OCI-LY3 (cell line): ENCODE data around the gene LAP3.

ENCODE experiments used
- H2AFZ ChIP-seq: fragments of 200-600, 300-600 bp; shearing (Covaris generic); 2 replicates; pipeline ENCODE4 v1.6.0; 2014; ENCODE audit warnings: antibody characterized with exemption, low read depth, low read length
- H3K27ac ChIP-seq: fragments of 200-600, 300-600 bp; sonication (generic); 2 replicates; pipeline ENCODE4 v1.5.1; 2014; ENCODE audit warnings: mild to moderate bottlenecking, low read length, moderate library complexity, mixed read lengths
- H3K27me3 ChIP-seq: fragments of 200-600, 300-600 bp; sonication (generic); 2 replicates; pipeline ENCODE4 v1.6.1; 2014; ENCODE audit warnings: low read depth, low read length, mixed read lengths
- H3K36me3 ChIP-seq: fragments of 200-600, 300-600 bp; sonication (generic); replicated peaks from 2 replicates; pipeline ENCODE3; 2014; ENCODE audit warnings: low read depth, low read length, mixed read lengths
- H3K4me1 ChIP-seq: fragments of 300-600, 200-600 bp; sonication (generic); 2 replicates; pipeline ENCODE4 v1.6.1; 2014; ENCODE audit warnings: low read length, mixed read lengths
- H3K4me2 ChIP-seq: fragments of 200-600, 300-600 bp; sonication (generic); 2 replicates; pipeline ENCODE4 v1.6.1; 2014; ENCODE audit warnings: low read length, mixed read lengths
- H3K4me3 ChIP-seq: fragments of 300-600, 200-600 bp; sonication (generic); 2 replicates; pipeline ENCODE4 v1.5.1; 2014; ENCODE audit warnings: antibody characterized with exemption, mild to moderate bottlenecking, low read length, moderate library complexity
- H3K79me2 ChIP-seq: fragments of 300-600, 200-600 bp; shearing (Covaris generic); 2 replicates; pipeline ENCODE4 v1.6.1; 2014; ENCODE audit warnings: mild to moderate bottlenecking, low read length, mixed read lengths
- H3K9ac ChIP-seq: fragments of 300-600, 200-600 bp; shearing (Covaris generic); 2 replicates; pipeline ENCODE4 v1.6.0; 2014; ENCODE audit warnings: mild to moderate bottlenecking, low read length, moderate library complexity
- H3K9me3 ChIP-seq: fragments of 200-600, 300-600 bp; shearing (Covaris generic); 2 replicates; pipeline ENCODE4 v1.6.1; 2014; ENCODE audit warnings: low read length, mixed read lengths; ENCODE audit not compliant: insufficient read depth
- H4K20me1 ChIP-seq: fragments of 200-600, 300-600 bp; sonication (generic); 2 replicates; pipeline ENCODE4 v1.6.1; 2016; ENCODE audit warnings: low read length, mixed read lengths; ENCODE audit not compliant: insufficient read depth
- EZH2phosphoT487 ChIP-seq: fragments of 200-600 bp; shearing (Covaris generic); IDR thresholded peaks from 2 replicates; pipeline ENCODE4 v1.6.1; 2018; ENCODE audit warnings: antibody characterized with exemption, mixed run types, low read depth
- TF ChIP-seq, protein P1 (sequence below): fragments of 200-600, 300-600 bp; sonication (generic); IDR thresholded peaks from 2 replicates; pipeline ENCODE4 v1.5.1; 2014; ENCODE audit warnings: antibody characterized with exemption, low read length, low read depth

LAP3 gene

DNA sequence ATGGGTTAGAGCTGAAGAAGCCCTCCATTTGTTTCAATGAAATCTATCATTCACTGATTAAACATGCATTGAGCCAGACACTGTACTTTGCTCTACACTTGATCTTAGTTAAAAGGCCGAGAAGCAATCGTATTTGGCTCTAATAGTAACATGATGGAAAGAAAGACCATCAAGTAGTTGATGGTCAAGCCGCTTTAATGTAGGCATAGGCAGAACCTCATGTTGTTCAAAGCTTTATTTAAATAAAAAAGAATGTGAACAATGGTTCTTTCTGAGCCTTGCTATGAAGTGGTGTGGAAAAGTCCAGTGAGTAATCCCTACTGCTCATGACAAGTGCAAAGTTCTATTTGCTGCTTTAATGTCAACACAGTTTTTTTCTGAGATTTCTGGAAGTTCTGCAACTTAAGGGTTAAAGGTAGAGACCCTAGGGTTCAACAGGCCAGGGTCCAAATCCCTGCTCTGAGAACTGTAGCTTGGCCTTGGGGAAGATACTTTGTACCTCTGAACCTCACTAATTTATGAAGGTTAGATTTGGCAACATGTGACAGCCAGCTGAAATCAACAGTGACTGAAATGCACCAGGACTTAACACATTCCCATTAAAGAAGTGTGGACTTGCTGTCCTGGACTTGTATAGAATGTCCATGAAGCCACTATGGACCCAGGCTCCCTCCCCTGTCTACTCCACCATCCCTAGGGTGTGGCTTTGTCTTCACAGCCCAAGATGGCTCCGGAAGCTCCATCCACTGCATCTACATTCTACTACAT lies 17.9 kb upstream of the LAP3 start:
- no peaks in the 10 kb centered on the region for H3K36me3 ChIP-seq
- no peak overlapping the region for H2AFZ ChIP-seq
- H3K27me3 ChIP-seq = no peaks in the 10 kb centered on the region
- H3K9me3 ChIP-seq = no peaks in the 10 kb centered on the region
- H3K4me3 ChIP-seq = no peak overlapping the region
- H3K4me1 ChIP-seq = no peaks in the 10 kb centered on the region
- no peaks in the 10 kb centered on the region for H3K79me2 ChIP-seq
- TF ChIP-seq EZH2phosphoT487 = no peak
- TF ChIP-seq, protein P1, sequence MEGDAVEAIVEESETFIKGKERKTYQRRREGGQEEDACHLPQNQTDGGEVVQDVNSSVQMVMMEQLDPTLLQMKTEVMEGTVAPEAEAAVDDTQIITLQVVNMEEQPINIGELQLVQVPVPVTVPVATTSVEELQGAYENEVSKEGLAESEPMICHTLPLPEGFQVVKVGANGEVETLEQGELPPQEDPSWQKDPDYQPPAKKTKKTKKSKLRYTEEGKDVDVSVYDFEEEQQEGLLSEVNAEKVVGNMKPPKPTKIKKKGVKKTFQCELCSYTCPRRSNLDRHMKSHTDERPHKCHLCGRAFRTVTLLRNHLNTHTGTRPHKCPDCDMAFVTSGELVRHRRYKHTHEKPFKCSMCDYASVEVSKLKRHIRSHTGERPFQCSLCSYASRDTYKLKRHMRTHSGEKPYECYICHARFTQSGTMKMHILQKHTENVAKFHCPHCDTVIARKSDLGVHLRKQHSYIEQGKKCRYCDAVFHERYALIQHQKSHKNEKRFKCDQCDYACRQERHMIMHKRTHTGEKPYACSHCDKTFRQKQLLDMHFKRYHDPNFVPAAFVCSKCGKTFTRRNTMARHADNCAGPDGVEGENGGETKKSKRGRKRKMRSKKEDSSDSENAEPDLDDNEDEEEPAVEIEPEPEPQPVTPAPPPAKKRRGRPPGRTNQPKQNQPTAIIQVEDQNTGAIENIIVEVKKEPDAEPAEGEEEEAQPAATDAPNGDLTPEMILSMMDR = no peak
- no peak overlapping the region for H3K9ac ChIP-seq
- H3K4me2 ChIP-seq = no peak overlapping the region
- no peak overlapping the region for H3K27ac ChIP-seq
- no peaks in the 10 kb centered on the region for H4K20me1 ChIP-seq

DNA sequence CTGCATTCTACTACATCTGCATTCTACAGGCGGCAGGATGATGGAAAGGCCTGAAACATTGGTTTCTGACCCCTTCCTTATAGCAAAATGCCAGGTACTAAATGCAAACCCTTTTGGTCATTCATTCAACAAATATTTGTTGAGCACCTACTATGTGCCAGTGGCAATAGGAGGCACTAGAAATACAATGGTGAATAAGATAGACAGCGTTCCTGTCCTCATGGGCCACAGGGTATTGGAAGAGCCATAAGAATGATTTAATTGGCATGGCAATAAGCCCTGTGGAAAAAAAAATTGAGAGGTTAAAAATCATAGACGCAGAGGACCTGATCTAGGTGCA lies 17.3 kb upstream of the LAP3 start:
- Histone ChIP-seq H3K9ac (no peak overlapping the region), H4K20me1 (no peaks in the 10 kb centered on the region), H3K27ac (no peak overlapping the region), H3K4me2 (no peak overlapping the region), H3K36me3 (no peaks in the 10 kb centered on the region), H3K79me2 (no peaks in the 10 kb centered on the region), H3K27me3 (no peaks in the 10 kb centered on the region), H2AFZ (no peak overlapping the region), H3K4me1 (no peaks in the 10 kb centered on the region), H3K9me3 (no peaks in the 10 kb centered on the region), H3K4me3 (no peak overlapping the region)
- TF ChIP-seq, protein P1 = no peak
- no peak for TF ChIP-seq EZH2phosphoT487

DNA sequence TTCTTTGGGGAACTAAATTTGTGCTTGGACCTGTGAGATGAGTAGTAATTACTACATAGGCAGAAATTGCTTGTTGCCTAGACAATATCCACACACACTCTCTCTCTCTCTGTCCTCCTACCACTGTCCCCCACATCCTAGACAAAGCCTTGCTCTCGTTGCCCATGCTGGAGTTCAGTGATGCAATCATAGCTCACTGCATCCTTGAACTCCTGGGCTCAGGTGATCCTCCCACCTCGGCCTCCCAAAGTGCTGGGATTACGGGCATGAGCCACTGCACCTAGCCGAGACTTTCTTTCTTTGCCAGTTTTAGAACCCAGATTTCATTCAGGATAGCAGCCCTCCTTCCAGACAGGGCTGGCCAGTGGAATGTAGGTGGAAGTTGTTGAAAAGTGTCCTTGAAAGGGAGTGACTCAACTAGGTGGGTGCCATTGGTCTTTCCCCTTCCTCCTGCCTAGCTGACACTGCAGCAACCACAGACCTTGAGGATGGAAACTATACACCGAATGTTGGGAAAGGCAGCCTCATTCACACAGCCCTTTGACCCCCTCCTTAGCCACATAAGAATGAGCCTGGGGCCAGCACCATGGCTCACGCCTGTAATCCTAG lies 16.8 kb upstream of the LAP3 start:
- Histone ChIP-seq H3K27ac (no peak overlapping the region), H3K79me2 (no peaks in the 10 kb centered on the region), H3K27me3 (no peaks in the 10 kb centered on the region), H2AFZ (no peak overlapping the region), H3K4me3 (no peak overlapping the region), H4K20me1 (no peaks in the 10 kb centered on the region), H3K9me3 (no peaks in the 10 kb centered on the region), H3K36me3 (no peaks in the 10 kb centered on the region), H3K4me2 (no peak overlapping the region), H3K9ac (no peak overlapping the region), H3K4me1 (no peaks in the 10 kb centered on the region)
- TF ChIP-seq, protein P1 = no peak
- TF ChIP-seq EZH2phosphoT487 = no peak

DNA sequence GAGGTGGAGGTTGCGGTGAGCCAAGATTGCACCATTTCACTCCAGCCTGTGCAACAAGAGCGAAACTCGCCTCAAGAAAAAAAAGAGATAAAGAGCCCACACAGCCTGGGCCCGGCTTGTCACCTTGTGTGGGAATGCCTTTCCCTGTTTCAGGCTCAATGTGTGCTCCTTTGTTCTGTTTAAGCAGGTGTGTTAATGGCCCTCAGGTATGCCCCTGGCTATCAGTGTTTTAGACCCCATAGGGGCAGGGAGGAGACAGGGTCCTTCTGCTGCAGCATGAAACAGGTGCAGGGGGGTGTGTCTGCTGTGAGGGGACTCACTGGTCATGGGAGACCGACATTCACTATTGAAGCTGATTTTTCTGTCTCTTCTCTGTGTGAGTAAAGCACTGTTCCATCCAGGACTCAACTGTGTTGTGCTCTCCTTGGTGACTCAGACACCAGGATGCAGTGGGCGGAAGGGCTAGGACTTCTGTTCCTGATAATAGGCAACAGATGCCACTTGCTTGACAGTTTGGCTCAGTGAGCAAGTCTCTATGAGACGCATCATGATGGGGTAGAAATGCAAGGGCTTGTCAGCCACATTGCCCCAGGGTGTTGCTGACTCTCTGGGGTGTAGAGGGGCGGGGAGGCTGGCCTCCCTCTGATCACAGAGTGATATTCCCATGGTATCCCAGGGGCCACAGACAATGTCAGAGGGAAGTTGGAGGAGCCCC lies 15.6 kb upstream of the LAP3 start:
- Histone ChIP-seq H3K36me3 (no peaks in the 10 kb centered on the region), H4K20me1 (no peaks in the 10 kb centered on the region), H2AFZ (no peak overlapping the region), H3K79me2 (no peaks in the 10 kb centered on the region), H3K27ac (no peak overlapping the region), H3K9me3 (no peaks in the 10 kb centered on the region), H3K27me3 (no peaks in the 10 kb centered on the region), H3K4me1 (no peaks in the 10 kb centered on the region), H3K4me3 (no peak overlapping the region), H3K4me2 (no peak overlapping the region), H3K9ac (no peak overlapping the region)
- TF ChIP-seq, protein P1 = no peak
- TF ChIP-seq EZH2phosphoT487 = no peak
